ENCODE results near the gene TRMT13. TPM values are rescaled to one million over a fixed set of nuclear protein-coding genes. Genes with fewer than 3 reads are reported as not detected.

Gene TRMT13
- total RNA-seq, 4 donors from 2014 or later, result 3.7 to 25.4 (median 16.7) TPM

Small RNA genes within 50 kb of the gene (small RNA-seq; reads per million reads assigned to genes)
- gene AC093019.1 (0 reads per million in 4 donors), gene RPL23AP90 (0 reads per million in 4 donors)

Other genes starting within 250 kb of the TRMT13 start
- 100 to 1,000 TPM in 2 of 4 donors, 10 to 100 TPM in 2; 74.4 to 151 (median 111) TPM for gene SLC35A3, start 163.2 kb upstream of the TRMT13 start, total RNA-seq
- gene SASS6, start 233 bp upstream of the TRMT13 start, total RNA-seq, result 1 to 10 TPM; 1.2 to 2.4 (median 2.0) TPM
- gene LRRC39, start 45.1 kb downstream of the TRMT13 start, total RNA-seq, result 1 to 10 TPM in 1 of 4 donors, under 1 TPM in 2, not detected in 1; 0.48 to 2.6 (median 0.82) TPM
- gene DBT, start 116.7 kb downstream of the TRMT13 start, total RNA-seq, result 1 to 10 TPM; 1.8 to 7.6 (median 4.9) TPM
- 10 to 100 TPM in 3 of 4 donors, 1 to 10 TPM in 1; 6.0 to 41.9 (median 36.1) TPM for gene RTCA, start 133.1 kb downstream of the TRMT13 start, total RNA-seq
- 10 to 100 TPM in 3 of 4 donors, 1 to 10 TPM in 1; 8.0 to 68.6 (median 48.5) TPM for gene CDC14A, start 219.3 kb downstream of the TRMT13 start, total RNA-seq

All from transverse colon (tissue), 4 donors.